Left forelimb (tissue), 1 donor: Measurements from ENCODE around the gene BICRA.

ENCODE experiments used
- DNase-seq: peaks from one replicate; pipeline ENCODE4 v3.0.0-alpha.2; 2018; ENCODE audit warnings: low spot score

BICRA gene

DNA sequence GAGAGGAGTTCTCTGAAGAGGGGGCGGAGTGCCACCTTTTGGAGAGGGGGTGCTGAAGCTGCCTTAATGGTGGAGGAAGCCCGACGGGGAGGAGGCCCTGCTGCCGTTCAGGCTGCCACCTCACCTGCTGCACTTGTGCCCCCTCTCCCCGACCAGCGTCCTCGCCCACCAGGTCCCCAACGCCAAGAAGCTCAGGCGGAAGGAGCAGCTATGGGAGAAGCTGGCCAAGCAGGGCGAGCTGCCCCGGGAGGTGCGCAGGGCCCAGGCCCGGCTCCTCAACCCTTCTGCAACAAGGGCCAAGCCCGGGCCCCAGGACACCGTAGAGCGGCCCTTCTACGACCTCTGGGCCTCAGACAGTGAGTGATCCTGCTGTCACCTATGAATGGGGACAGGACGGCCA lies 141.8 kb downstream of the BICRA start:
- no peak for DNase-seq

DNA sequence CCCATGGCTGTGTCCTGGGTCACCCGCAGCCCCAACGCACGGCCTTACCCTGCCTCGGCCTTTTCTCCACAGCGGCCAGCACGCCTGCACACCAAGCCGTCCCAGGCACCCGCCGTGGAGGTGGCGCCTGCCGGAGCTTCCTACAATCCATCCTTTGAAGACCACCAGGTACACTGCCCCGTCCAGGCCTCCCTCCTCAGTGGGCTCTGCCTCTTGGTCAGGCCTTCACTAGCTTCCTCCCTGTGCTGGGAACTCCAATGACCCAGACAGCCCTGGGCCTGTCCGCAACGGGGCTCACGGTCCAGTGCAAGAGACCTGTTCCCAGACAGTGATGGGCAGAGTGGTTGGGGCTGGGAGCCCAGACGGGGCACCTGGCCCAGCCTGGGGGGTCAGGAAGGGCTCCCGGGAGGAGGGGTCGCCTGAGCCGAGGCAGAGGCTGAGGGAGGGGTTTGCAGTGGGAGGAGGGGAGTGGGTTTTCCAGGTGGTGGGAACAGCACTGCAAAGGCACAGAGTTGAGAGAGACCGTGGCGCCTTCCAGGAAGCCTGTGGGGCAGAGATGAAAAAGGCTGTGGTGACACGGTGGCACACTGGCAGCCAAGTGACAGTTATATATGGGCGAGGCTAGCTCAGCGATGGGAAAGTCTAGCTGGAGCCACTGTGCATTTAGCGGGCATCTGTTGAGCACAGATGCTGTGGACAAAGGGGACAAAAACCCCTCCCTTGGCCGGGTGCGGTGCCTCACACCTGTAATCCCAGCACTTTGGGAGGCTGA lies 143.7 kb downstream of the BICRA start:
- DNase-seq = no peak
